GM12892 (cell line): ENCODE data around the gene ADRA2C.

Source experiments
- POLR2A ChIP-seq: IDR thresholded peaks from 2 replicates; pipeline ENCODE4 v1.6.1; 2011; ENCODE audit warnings: low read depth, low read length, control low read depth
- POLR2AphosphoS5 ChIP-seq: IDR thresholded peaks from 2 replicates; pipeline ENCODE4 v1.6.1; 2011; ENCODE audit warnings: low read depth, low read length, control low read depth

DNA sequence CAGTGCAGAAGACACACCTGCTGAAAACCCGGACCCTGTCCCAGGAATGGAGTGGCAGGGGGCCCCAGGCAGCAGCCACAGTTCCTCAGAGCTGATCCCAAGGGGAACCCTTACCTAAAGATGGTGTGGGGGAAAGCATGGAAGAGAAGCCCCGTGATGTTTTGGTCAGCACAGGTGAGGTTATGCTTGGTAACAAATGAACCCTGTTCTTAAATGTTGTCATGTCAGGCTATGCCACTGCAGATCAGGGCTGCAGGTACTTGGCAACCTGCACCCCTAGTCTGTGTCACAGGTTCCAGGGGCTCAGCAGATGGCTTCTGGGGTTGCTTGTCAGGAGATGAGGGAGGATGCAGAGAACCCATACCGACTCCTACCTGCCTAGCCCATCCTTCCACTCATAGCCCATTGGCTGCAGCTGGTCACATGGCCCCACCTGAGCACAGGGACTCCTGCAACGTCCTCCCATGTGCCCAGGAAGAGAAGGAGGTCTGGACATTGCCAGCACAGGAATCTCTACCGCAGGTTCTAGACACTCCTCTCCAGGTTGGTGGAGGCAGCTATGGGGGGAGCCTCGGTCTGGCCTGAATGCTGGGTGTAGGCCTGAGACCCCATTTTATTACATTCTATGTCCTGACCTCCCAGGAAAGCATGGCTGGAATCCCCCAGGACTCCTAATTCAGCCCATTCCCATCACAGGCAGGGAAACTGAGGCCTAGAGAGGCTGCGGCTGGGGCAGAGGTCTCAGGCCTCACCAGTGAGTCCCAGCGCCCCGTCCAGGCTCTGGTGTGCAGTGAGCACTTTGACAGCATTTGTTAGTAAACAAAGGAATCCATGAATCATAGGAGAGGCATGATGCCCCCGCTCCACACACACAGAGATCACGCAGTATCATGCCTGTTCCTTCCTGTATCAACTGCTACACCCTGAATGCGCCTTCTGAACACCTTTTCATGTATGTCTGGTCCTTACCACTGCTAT lies 51.1 kb downstream of the ADRA2C start:
- no peak for TF ChIP-seq POLR2A
- no peak for TF ChIP-seq POLR2AphosphoS5
